ENCODE measurements around the gene CLIC3. TPM values are rescaled to one million over a fixed set of nuclear protein-coding genes. Genes with fewer than 3 reads are reported as not detected.

Gene CLIC3
- total RNA-seq, 2 donors from 2014 or later = 1.4 to 8.7 TPM

GRCh38 chr9:136952321-136952850 lies 44.0 kb downstream of the CLIC3 start:
- no peak for TF ChIP-seq CTCF (IDR thresholded peaks at IDR 0.05)
- H3K36me3 ChIP-seq = no peaks in the 10 kb centered on the region
- H3K27ac ChIP-seq = no peak overlapping the region
- peaks cover 11 to 20% of the 10 kb centered on the region in 2 donors for H3K4me1 ChIP-seq (ENCODE audit: control insufficient read depth in 1 of 2, low read depth in 2 of 2)
- DNase-seq (ENCODE audit: low spot score) = no peak
- no peaks in the 10 kb centered on the region for H3K27me3 ChIP-seq (replicated peaks; ENCODE audit: insufficient read depth)
- no peak for ATAC-seq (ENCODE audit: insufficient number of reproducible peaks, low FRiP score, low read depth)
- no peak overlapping the region for H3K4me3 ChIP-seq
- H3K9me3 ChIP-seq = no peaks in the 10 kb centered on the region

GRCh38 chr9:136951541-136952320 lies 44.6 kb downstream of the CLIC3 start, which contains the start of gene LCN12:
Gene LCN12 (plus strand): TSS chr9:136952273. CDS start chr9:136952328, 55 bp downstream.
- H3K36me3 ChIP-seq = no peaks in the 10 kb centered on the region
- no peak for TF ChIP-seq CTCF (IDR thresholded peaks at IDR 0.05)

GRCh38 chr9:136950656-136951276 lies 45.6 kb downstream of the CLIC3 start:
- DNase-seq (ENCODE audit: low spot score) = no peak
- peaks cover 11 to 26% of the 10 kb centered on the region in 2 donors for H3K4me1 ChIP-seq (ENCODE audit: control insufficient read depth in 1 of 2, low read depth in 2 of 2)
- no peaks in the 10 kb centered on the region for H3K9me3 ChIP-seq
- ATAC-seq (ENCODE audit: insufficient number of reproducible peaks, low FRiP score, low read depth) = no peak
- no peaks in the 10 kb centered on the region for H3K36me3 ChIP-seq
- TF ChIP-seq CTCF (IDR thresholded peaks at IDR 0.05) = no peak
- H3K4me3 ChIP-seq = peak overlapping the region; percentile 78
- peak overlapping the region; percentile 73 to 78 for H3K27ac ChIP-seq
- H3K27me3 ChIP-seq (replicated peaks; ENCODE audit: insufficient read depth) = no peaks in the 10 kb centered on the region

More at GRCh38 chr9:136951541-136952320, 44.6 kb downstream of the CLIC3 start, which contains the start of gene LCN12:
- no peaks in the 10 kb centered on the region for H3K9me3 ChIP-seq
- DNase-seq (ENCODE audit: low spot score) = no peak
- H3K27ac ChIP-seq = no peak within 1 kb of the TSS
- H3K4me3 ChIP-seq = no peak within 1 kb of the TSS
- H3K4me1 ChIP-seq (ENCODE audit: control insufficient read depth in 1 of 2, low read depth in 2 of 2) = peaks cover 11 to 26% of the 10 kb centered on the region in 2 donors
- no peak for ATAC-seq (ENCODE audit: insufficient number of reproducible peaks, low FRiP score, low read depth)
- H3K27me3 ChIP-seq (replicated peaks; ENCODE audit: insufficient read depth) = no peaks in the 10 kb centered on the region

GRCh38 chr9:136949817-136950655 lies 46.3 kb downstream of the CLIC3 start:
- TF ChIP-seq CTCF (IDR thresholded peaks at IDR 0.05) = no peak
- Histone ChIP-seq H3K9me3 (no peaks in the 10 kb centered on the region), H3K27me3 (replicated peaks; ENCODE audit: insufficient read depth) (no peaks in the 10 kb centered on the region), H3K4me3 (peak overlapping the region; percentile 78), H3K4me1 (ENCODE audit: control insufficient read depth in 1 of 2, low read depth in 2 of 2) (peaks cover 11 to 26% of the 10 kb centered on the region in 2 donors), H3K36me3 (no peaks in the 10 kb centered on the region), H3K27ac (peak overlapping the region; percentile 73 to 78)
- ATAC-seq (ENCODE audit: insufficient number of reproducible peaks, low FRiP score, low read depth) (peak; percentile 82), DNase-seq (ENCODE audit: low spot score) (peak; percentile 76)
